Measurements from ENCODE around the gene FBXW7.
A peak's percentile ranks its signal among the peaks of the same experiment; 100 is the strongest.

FBXW7 gene

DNA sequence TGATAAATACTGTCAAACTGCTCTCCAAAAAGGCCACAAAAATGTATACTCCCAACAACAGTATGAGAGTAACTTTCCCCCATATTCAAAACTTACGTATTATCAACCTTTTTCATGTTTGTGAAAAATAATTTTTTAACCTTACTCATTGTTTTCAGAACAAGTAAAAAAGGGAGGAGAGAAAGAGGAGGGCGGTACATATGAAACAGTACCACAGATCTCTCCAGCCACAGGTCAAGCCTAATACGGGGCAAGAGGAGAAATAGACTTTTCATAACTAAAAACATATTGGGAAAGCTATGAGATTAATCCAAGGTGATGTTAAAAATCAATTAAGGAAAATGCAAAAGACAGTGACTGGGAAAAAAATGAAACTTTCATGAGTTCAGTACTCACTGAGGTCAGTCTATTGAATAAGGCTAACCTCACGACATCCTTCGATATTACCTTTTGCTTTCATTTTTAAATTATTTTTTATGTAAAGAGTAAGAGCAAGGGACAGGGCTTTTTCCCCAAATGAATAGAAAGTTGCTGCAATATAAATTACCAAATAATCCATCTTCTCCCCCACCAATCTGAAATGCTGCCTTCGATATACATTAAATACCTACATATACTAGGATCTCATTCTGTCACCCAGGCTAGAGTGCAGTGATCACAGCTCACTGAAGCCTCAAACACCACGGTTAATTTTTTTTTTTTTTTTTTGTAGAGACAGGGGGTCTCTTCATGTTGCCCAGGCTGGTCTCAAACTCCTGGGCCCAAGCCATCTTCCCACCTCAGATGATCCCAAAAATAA lies 25.3 kb downstream of the FBXW7 start:
- no peak for DNase-seq (ENCODE audit: low spot score)

GRCh38 chr4:152509595-152510225 lies 26.2 kb downstream of the FBXW7 start:
- no peak for DNase-seq (ENCODE audit: low spot score)

- no peak for DNase-seq (ENCODE audit: low spot score)
Measured at GRCh38 chr4:152508818-152509217, 27.1 kb downstream of the FBXW7 start.

DNA sequence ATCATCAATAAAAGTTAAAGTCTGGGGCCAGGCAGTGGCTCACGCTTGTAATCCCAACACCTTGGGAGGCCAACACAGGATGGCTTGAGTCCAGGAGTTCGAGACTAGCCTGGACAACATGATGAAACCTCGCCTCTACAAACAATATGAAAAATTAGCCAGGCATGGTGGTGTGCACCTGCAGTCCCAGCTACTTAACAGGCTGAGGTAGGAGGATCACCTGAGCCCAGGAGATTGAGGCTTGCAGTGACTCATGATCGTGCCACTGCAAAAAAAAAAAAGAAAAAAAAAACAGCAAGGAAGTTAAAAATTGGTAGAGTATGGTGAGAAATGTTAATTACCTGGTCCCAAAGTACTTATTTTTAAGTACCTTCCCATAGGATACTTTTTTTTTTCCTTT lies 27.5 kb downstream of the FBXW7 start:
- DNase-seq (ENCODE audit: low spot score), result no peak

DNA sequence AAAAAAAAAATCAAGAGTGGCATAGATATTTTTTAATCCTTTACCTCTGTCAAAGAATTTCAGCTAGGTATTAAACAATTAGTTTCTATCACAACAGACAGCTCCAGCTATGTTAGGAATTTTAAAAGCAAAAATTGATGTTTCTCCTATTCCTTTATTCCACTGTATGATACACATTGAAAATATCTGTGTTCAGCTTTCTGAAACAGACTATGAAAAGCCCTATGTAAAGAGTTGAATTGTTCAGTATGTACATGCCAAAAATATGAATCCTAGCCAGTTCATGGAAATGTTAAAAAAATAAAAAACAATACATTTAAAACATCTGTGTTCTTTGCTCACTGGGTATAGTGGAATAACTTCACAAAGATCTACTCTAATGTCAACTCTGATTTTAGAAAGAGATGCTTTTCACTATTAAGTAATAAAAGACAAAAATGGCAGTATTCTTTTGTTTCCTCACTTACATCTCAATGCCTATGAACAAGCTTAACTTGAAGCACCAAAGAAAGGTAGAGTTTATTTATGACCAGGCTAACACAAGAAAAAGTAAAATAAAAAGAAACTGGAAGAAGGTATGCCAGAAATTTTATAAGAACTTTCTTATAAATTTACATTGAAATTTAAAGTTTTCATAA lies 32.1 kb downstream of the FBXW7 start:
- DNase-seq (ENCODE audit: low spot score), result no peak

DNA sequence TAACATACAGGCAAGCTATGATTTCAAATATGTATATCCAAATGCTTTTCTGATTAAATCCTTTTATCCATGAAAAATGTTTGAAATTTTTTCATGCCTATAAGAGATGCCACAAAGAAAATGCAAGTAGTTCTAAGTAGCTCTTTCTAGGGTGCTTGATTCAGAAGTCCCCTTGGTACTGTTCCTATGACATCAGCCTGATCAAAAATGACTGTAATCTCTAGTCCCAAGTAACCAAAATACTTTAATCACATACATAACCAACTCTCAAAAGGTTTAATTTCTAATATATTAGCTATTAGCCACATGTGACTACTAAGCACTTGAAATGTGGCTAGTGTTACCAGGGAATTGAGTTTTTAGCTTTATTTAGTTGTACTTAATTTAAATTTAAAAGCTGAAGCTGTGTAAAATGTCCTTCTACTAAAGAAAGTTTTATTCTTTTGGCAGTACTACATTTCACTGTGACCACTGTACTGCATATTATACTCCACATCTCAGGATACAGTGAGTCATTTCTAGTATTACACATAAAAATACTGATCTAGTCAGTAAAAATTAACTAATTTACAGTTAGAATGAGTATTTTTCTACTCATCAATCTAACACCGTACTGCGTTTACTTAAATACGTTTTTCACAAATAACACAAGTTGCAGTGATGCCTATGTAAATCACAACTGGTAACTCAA lies 33.9 kb downstream of the FBXW7 start:
- no peak for DNase-seq (ENCODE audit: low spot score)

- peak; percentile 88 for DNase-seq (ENCODE audit: low spot score)
Measured at GRCh38 chr4:152500800-152501434, 35.0 kb downstream of the FBXW7 start.

- DNase-seq (ENCODE audit: low spot score), result no peak
Measured at GRCh38 chr4:152500275-152500674, 35.6 kb downstream of the FBXW7 start.

DNA sequence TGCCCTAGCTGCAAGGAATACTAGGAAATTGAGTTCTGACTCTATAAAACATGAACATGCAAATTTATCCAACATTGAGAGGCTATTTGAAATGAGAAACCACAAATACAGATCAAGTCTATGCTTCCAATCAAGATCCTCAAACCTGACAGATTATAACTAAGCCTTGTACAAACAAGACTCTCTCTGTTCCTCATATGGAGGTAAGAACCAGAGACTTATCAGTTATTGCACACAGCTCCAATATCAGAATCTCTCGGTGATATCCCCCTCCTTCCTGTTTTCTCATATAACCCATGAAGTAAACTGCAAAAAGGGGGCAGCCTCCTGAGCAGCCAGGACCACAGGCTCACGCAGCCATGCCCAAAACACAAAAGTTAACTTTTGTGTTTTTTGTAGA lies 36.5 kb downstream of the FBXW7 start:
- no peak for DNase-seq (ENCODE audit: low spot score)

GRCh38 chr4:152494020-152494419 lies 41.9 kb downstream of the FBXW7 start:
- no peak for DNase-seq (ENCODE audit: low spot score)

DNA sequence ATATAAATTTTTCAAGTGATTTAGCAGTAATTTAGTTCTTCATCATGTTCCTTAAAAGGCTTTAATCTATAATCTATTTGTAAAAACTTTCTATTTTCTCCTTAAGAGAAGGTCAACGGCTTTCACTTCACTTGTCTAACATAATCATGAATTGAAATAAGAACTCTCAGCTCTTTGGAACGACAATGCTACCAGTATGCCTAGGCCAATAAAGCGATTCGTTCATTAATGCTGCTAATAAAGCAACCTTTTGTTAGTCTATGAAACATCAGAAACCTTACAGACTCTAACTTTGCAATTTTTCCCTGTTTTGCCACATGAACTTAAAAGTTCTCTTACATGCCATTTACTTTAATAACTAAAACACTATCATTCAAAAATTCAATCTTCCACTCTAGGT lies 47.6 kb downstream of the FBXW7 start:
- no peak for DNase-seq (ENCODE audit: low spot score)

- DNase-seq (ENCODE audit: low spot score), result no peak
Measured at GRCh38 chr4:152486429-152487389, 49.2 kb downstream of the FBXW7 start.

GRCh38 chr4:152485726-152486276 lies 50.1 kb downstream of the FBXW7 start:
- peak; percentile 74 for DNase-seq (ENCODE audit: low spot score)

GRCh38 chr4:152482211-152482610 lies 53.7 kb downstream of the FBXW7 start:
- DNase-seq (ENCODE audit: low spot score), result no peak

- DNase-seq (ENCODE audit: low spot score), result no peak
Measured at GRCh38 chr4:152480901-152481300, 55.0 kb downstream of the FBXW7 start.

DNA sequence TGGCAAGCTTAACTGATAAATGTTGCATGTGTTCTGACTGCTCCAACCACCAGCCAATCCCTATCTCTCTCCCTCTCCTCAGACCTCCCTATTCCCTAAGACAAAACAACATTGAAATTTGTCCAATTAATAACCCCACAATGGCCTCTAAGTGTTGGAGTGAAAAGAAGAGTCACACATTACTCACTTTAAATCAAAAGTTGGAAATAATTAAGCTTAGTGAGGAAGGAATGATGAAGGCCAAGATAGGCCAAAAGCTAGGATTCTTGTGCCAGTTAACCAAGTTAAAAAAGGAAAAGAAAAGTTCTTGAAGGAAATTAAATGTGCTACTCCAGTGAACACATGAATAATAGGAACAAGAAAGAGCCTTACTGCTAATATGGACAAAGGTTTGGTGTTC lies 55.6 kb downstream of the FBXW7 start:
- DNase-seq (ENCODE audit: low spot score), result no peak

GRCh38 chr4:152479428-152480026 lies 56.4 kb downstream of the FBXW7 start:
- DNase-seq (ENCODE audit: low spot score), result no peak

- no peak for DNase-seq (ENCODE audit: low spot score)
Measured at GRCh38 chr4:152478461-152479237, 57.2 kb downstream of the FBXW7 start.

- no peak for DNase-seq (ENCODE audit: low spot score)
Measured at GRCh38 chr4:152476796-152477195, 59.1 kb downstream of the FBXW7 start.

Data from CD4-positive, alpha-beta T cell treated with Interleukin-15 for 4 hours (primary cell).